K562 (cell line): ENCODE measurements around the gene DYRK1A. TPM values are rescaled to one million over a fixed set of nuclear protein-coding genes. Genes with fewer than 3 reads are reported as not detected.

Experiments used
- CTBP1 ChIP-seq: fragments of 450-650 bp; IDR thresholded peaks from 2 replicates; pipeline ENCODE4 v1.6.1; 2016; ENCODE audit warnings: borderline replicate concordance
- MTA3 ChIP-seq: fragments of 450-650 bp; formaldehyde crosslinking; IDR thresholded peaks from 2 replicates; pipeline ENCODE4 v1.6.1; 2017; ENCODE audit warnings: mild to moderate bottlenecking, borderline replicate concordance
- NR3C1 ChIP-seq: sonication (generic); formaldehyde crosslinking; IDR thresholded peaks from 2 replicates; pipeline ENCODE4 v1.8.1; 2022; ENCODE audit warnings: missing genetic modification reagents
- RBFOX2 ChIP-seq: fragments of 200-400 bp; formaldehyde crosslinking; IDR thresholded peaks from 2 replicates; pipeline ENCODE4 v1.6.1; 2017; ENCODE audit warnings: low read depth, mild to moderate bottlenecking, low read length, moderate library complexity
- ZNF764 ChIP-seq: fragments of 250-450 bp; sonication (Bioruptor Pico); IDR thresholded peaks from 2 replicates; pipeline ENCODE4 v1.4.0; 2020; ENCODE audit warnings: low read depth, mild to moderate bottlenecking, moderate library complexity
- ZNF778 ChIP-seq: fragments of 450-650 bp; formaldehyde crosslinking; IDR thresholded peaks from 2 replicates; pipeline ENCODE4 v1.4.0; 2020; ENCODE audit warnings: mild to moderate bottlenecking, moderate library complexity
- polyA plus RNA-seq, 8 experiments: library from polyadenylated mRNA; depleted of rRNA in 4 of 8; stranded (reverse) in 5 of 8; unstranded in 3 of 8; fragments of >200 nt; fragmentation: Nextera tagmentation in 2 of 8; fragmentation: Illumina TruSeq in 1 of 8; extraction: Ambion mirVana in 2 of 8; extraction: Trizol in 1 of 8; gene quantifications; 2 replicates each; pipeline versions ENCODE4 v1.2.1 to v1.2.3, GENCODE V29; 2011 to 2014; ENCODE audit warnings: inconsistent platforms in 1 of 8, missing spikeins in 1 of 8
- total RNA-seq, 7 experiments: library from RNA; depleted of rRNA in 6 of 7; stranded (reverse); fragments of >200 nt in 6 of 7; fragmentation: Illumina TruSeq in 2 of 7; extraction: Trizol in 2 of 7; gene quantifications; 2 replicates each; pipeline versions ENCODE4 v1.2.1 to v1.2.3, GENCODE V29; 2011 to 2021; ENCODE audit warnings: low replicate concordance in 1 of 7
- TF ChIP-seq, protein P1 (sequence below): sonication (generic); formaldehyde crosslinking; IDR thresholded peaks from 2 replicates; pipeline ENCODE4 v1.8.0; 2023; ENCODE audit warnings: mild to moderate bottlenecking, missing genetic modification reagents
- TF ChIP-seq, protein P2 (sequence below), 2 experiments: fragments of 450-650 bp in 1 of 2; IDR thresholded peaks; 2 replicates each; pipeline ENCODE4 v1.6.1; 2011 to 2017; ENCODE audit warnings: low read depth in 2 of 2, antibody characterized with exemption in 1 of 2, borderline replicate concordance in 1 of 2, low read length in 1 of 2, mild to moderate bottlenecking in 1 of 2, mixed read lengths in 1 of 2; ENCODE audit not compliant: control insufficient read depth in 1 of 2

DYRK1A gene
- total and polyA plus RNA-seq, 9 of the 15 experiments (the other 6 are each of a cell fraction or from before 2014, with no cell fraction given) = 3.7 to 64.8 (median 42.3) TPM

DNA sequence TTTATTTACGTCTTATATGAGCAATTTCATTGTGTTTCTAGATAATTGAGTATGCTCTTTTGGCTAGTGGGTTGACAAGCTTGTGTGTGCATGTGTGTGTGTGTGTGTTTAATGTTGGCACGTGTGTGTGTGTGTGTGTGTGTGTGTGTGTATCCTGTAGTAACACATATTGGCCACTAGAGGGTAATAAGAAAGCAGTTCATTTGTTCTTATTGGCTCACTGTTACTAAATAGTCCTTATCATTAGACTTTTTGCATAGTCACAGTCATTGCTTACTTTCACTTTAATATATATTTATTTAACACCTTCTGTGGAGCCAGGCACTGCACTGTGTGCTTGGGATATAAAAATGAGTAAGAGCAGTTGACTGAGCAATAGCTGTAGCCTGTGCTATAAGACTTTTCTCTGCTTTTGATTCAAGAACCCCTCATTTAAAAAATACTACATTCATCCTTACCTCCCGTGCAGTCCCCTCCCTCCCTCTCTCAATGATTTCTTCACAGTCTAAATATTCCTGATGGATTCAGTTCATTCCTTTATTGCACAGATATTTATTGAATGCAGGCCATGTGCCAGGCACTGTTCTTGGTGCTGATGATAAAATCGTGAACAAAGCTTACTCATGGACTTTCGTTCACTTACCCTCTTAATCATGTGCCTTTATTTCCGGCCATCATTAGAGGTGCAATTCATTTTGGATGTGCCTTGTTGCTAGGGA, 96.7 kb downstream of the DYRK1A start (continued):
- no peak for TF ChIP-seq RBFOX2
- TF ChIP-seq NR3C1 (CRISPR knock-in tag) = no peak
- TF ChIP-seq, protein P1, sequence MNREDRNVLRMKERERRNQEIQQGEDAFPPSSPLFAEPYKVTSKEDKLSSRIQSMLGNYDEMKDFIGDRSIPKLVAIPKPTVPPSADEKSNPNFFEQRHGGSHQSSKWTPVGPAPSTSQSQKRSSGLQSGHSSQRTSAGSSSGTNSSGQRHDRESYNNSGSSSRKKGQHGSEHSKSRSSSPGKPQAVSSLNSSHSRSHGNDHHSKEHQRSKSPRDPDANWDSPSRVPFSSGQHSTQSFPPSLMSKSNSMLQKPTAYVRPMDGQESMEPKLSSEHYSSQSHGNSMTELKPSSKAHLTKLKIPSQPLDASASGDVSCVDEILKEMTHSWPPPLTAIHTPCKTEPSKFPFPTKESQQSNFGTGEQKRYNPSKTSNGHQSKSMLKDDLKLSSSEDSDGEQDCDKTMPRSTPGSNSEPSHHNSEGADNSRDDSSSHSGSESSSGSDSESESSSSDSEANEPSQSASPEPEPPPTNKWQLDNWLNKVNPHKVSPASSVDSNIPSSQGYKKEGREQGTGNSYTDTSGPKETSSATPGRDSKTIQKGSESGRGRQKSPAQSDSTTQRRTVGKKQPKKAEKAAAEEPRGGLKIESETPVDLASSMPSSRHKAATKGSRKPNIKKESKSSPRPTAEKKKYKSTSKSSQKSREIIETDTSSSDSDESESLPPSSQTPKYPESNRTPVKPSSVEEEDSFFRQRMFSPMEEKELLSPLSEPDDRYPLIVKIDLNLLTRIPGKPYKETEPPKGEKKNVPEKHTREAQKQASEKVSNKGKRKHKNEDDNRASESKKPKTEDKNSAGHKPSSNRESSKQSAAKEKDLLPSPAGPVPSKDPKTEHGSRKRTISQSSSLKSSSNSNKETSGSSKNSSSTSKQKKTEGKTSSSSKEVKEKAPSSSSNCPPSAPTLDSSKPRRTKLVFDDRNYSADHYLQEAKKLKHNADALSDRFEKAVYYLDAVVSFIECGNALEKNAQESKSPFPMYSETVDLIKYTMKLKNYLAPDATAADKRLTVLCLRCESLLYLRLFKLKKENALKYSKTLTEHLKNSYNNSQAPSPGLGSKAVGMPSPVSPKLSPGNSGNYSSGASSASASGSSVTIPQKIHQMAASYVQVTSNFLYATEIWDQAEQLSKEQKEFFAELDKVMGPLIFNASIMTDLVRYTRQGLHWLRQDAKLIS (CRISPR knock-in tag) = no peak
- TF ChIP-seq ZNF778 (CRISPR knock-in tag) = no peak
- TF ChIP-seq CTBP1 = no peak
- TF ChIP-seq ZNF764 (CRISPR knock-in tag) = no peak
- TF ChIP-seq, protein P2, sequence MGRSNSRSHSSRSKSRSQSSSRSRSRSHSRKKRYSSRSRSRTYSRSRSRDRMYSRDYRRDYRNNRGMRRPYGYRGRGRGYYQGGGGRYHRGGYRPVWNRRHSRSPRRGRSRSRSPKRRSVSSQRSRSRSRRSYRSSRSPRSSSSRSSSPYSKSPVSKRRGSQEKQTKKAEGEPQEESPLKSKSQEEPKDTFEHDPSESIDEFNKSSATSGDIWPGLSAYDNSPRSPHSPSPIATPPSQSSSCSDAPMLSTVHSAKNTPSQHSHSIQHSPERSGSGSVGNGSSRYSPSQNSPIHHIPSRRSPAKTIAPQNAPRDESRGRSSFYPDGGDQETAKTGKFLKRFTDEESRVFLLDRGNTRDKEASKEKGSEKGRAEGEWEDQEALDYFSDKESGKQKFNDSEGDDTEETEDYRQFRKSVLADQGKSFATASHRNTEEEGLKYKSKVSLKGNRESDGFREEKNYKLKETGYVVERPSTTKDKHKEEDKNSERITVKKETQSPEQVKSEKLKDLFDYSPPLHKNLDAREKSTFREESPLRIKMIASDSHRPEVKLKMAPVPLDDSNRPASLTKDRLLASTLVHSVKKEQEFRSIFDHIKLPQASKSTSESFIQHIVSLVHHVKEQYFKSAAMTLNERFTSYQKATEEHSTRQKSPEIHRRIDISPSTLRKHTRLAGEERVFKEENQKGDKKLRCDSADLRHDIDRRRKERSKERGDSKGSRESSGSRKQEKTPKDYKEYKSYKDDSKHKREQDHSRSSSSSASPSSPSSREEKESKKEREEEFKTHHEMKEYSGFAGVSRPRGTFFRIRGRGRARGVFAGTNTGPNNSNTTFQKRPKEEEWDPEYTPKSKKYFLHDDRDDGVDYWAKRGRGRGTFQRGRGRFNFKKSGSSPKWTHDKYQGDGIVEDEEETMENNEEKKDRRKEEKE (IDR thresholded peaks at IDR 0.05; ENCODE audit: borderline replicate concordance in 1 of 2, control insufficient read depth in 1 of 2, low read depth in 2 of 2, low read length in 1 of 2) = no peak
- no peak for TF ChIP-seq MTA3
